HTERT RPE-1 (cell line): ENCODE data around the gene FSIP1.

Source experiments
- in situ Hi-C: fragments of 300-500 bp; cut with MboI; formaldehyde crosslinking; loops from 4 replicates; pipeline ENCODE4 v1.14.3; 2020; ENCODE audit warnings: low sequenced_read_pairs

FSIP1 gene

DNA sequence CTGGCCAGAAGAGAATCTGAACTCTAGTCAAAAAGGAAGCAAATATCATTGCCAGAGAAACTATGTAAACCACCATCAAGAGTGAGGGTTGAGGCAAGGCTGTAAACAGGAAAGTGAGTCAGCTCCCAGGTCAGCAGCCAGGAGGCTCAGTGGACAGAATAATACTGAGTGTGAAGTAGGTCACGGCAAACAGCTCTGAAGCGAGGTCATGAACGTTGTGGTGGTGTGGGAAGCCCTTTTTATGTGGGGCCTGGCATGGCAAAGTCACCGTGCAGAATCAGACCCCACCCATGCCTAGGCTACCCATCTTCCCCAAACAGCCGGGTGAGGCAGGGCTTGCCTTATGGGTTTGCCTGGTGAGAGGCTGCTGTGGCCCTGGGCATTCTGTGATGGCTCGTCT, 157.8 kb downstream of the FSIP1 start:
- in situ Hi-C loops: no loop called here

DNA sequence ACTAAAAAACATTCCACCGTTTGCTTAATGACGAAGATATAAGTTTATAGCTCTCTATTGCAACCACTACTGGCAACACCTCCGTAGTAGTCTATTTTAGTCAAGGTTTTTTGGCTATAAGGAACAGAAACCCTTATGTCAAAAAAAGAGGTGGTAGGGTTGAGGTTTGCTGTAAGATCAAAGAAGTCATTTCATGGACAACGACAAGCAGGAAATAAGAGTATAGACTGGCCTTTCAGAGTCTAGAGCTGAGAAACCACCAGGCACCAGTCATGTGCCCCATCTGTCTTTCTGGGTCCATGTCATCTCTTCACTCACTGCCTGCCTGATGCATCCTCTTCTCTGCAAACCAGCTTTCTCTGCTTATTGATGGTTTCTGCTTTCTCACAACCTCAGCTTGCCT, 159.1 kb downstream of the FSIP1 start:
- in situ Hi-C loops: no loop called here

DNA sequence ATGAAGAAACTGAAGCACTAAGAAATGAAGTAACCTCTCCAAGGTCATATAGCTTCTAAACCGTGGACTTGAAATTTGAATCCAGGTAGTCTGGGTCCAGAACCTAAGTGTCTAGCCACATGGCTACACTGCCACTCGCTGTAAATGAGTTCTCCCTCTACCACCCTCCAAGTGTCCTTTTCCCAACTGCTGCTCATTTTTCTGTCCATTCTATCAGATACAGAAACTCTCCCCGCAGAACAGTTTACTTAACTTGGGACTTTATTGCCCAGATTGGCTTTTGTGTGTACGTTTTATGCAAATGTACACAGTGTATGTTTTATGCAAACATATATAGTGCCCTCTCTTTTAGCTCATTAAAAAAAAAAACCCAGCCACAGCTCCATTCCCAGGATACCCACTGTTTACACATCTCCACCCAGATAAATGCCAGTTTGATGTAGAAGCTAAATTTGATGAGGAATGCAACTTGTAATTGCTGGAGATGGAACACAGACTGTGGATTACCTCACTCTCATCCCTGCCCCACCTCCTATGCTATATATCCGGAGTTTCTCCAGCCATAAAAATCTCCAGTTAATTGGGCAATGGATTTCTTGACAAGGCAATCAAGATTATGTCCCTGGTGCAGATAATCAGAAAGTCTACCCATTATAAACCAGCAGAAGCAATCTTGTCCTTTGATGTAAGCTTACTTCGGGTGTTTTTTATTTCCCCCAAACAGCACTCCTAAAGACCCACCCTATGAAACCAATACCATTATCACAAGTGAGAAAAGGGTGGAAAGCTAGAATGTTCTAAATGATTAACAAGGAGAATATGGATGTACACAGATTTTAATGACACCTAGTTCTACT, 159.8 kb downstream of the FSIP1 start:
- in situ Hi-C loops: no loop called here

DNA sequence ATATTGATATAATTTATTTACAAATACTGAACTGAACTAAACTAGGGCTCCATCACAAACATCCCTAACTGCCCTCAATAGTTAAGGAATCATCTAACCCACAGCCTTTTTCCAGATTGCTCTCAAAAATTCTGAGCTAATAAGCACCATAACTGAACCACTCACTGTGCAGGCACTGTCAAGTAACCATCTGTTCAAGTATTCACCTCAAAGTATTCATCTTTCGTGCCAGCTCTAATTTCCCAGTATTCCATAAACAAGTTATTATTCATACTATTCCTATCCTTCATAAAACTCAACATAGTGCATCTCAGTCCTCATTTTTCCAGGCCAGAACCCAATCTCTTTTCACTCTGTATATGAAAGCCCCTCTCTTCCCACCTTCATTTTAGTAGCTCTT, 160.7 kb downstream of the FSIP1 start:
- in situ Hi-C loops: no loop called here

DNA sequence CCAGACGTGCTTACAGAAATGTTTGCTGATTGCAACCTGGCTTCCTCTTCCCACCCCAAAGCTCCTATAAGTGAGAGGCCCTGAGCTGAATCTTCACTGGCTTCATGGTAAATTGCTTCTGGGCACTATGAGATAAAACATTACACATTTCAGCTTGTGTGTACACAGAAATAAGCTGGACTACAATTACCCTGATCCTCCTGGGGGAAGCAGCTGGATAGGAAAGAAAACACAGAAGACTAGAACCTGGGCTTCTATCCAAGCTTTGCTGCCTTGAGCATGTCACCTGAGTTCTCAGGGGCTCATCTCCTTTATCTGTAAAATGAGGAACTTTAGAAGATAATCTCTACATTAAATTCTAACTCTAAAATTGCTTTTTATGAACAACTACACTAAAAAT, 161.4 kb downstream of the FSIP1 start:
- in situ Hi-C loops: no loop called here

DNA sequence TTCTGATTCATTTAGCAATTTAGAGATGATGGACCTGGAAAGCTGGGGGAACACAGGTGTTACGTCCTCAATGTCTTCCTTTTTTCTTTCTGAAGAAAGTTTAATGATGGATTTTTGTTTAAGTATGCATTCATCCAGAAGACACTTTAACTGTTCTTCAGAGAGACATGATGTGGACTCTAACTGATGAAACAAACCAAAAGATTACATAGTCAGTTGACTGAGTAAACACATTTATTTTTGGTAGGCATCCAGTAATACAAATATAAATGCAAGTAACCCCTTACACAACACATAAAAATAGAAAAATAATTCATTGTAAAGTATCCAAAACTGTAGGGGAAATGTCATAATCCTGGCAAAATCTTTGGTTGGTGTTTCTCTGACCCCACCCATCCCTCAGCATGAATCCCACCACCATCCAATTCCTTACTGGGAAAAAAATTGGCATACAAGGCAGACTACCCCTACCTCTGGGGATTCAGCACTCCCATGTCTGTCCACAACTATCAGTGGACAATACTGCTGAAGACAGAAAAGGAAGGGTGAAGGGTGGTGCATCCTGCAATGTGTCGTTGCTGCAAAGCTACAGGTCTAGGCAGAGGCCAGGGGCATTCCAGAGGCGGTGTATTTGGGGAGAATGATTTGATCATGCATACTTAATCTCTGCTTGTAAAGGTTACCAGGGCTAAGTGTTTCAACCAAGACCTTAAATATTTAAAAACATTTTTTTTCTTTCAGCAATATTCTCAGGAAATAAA, 164.4 kb downstream of the FSIP1 start:
- in situ Hi-C loops: no loop called here

DNA sequence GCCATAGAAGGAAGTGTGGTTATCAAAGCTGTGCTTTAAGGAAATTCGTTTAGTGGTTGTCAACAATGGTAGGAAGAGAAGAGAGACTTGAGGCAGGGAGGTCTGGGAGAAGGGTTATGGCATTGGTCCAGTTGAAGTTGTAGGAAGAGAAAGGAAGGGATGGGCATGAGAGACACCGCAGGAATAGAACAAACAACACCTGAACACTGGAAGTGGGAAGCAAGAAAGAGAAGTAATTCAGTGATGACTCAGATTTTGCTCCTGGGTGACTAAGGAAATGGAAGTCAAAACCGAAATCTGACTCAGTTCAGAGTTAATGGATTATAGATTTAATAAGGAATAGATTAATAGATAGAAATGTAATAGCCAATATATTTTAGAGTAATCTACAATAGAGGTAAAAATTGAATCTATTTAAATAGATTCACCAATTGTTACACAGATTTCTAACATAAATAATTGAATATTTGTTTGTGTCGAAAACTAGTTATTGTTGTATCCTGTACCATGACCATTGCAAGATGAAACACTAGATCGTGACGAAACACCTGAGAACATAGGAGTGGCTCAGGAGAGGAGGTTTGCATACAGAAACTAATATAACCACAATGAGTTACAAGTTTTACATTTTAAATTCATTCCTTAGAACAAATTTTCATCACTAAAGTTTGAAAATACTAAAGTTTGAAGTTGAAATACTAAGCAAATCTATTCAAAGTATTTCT, 165.7 kb downstream of the FSIP1 start:
- in situ Hi-C loops: no loop called here

DNA sequence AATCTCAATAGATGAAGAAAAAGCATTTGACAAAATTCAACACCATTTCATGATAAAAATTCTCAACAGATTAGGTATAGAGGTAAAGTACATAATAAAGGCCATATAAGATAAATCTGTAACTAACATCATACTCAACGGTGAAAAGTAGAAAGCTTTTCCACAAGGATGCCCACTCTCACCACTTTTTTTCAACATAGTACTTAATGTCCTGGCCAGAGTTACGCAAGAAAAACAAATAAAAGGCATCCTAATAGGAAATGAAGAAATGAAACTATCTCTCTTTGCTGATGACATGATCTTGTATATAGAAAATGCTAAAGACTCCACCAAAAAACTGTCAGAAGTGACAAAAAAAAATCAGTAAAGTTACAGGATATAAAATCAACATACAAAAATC, 168.8 kb downstream of the FSIP1 start:
- in situ Hi-C loops: no loop called here

DNA sequence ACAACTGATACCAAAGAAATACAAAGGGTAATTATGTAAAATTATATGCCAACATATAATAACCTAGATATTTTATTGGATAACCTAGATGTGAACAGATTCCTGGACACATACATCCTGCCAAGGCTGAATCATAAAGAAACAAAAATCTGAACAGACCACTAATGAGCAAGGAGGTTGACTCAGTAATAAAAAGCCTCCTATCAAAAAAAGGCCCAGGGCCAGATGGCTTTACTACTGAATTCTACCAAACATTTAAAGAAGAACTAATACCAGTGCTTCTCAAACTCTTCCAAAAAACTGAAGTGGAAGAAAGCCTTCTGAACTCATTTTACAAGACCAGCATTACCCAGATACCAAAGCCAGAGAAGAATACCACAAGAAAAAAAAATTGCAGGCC, 169.4 kb downstream of the FSIP1 start:
- in situ Hi-C loops: no loop called here

DNA sequence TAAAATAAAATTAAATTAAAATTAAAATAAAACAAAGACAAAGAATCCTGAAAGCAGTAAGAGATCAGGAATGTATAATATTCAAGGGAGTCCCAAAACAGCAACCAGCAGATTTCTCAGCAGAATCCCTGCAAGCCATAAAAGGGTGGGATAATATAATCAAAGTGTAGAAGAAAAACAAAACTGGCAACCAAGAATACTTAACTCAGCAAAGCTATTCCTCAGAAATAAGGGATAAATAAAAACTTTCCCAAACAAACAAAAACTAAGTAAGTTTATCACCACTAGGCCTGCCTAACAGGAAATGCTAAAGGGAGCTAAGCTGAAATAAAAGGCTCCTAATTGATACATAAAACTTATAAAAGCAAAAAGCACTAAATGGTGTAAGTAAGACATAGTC, 172.0 kb downstream of the FSIP1 start:
- in situ Hi-C loops: no loop called here

DNA sequence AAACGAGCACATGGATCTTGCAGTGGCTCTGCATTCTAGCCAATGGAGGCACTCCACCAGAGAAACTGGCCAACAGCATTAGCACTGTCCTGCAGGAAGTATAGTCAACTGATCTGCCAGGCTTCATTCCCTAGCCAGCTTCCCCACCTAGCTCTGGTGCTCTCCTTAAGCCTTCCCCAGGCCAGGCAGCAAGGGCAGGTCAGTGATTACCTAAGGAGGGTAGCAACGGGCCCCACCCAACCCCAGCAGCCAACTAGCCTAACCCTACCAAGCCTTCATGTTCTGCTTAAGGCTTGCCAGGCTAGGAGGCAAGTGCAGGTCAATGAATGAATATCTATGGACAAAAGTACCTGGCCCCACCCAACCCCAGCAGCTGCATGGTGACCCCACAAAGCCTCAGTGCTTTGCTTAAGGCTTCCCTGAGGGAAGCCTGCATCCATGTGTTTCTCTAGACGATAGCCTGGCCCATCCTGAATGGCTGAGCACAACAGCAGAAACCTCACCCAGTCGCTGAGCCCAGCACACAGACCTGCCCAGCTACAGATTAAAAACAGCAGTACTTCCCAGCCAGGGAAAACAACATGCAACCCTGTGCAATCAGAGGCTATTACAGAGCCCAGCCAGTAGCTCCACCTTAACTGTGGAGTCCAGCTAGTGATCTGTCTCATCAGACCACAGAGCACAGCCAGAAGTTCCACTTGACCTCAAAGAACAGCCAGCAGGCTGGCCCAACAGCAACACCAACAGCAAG, 173.3 kb downstream of the FSIP1 start:
- in situ Hi-C loops: no loop called here

DNA sequence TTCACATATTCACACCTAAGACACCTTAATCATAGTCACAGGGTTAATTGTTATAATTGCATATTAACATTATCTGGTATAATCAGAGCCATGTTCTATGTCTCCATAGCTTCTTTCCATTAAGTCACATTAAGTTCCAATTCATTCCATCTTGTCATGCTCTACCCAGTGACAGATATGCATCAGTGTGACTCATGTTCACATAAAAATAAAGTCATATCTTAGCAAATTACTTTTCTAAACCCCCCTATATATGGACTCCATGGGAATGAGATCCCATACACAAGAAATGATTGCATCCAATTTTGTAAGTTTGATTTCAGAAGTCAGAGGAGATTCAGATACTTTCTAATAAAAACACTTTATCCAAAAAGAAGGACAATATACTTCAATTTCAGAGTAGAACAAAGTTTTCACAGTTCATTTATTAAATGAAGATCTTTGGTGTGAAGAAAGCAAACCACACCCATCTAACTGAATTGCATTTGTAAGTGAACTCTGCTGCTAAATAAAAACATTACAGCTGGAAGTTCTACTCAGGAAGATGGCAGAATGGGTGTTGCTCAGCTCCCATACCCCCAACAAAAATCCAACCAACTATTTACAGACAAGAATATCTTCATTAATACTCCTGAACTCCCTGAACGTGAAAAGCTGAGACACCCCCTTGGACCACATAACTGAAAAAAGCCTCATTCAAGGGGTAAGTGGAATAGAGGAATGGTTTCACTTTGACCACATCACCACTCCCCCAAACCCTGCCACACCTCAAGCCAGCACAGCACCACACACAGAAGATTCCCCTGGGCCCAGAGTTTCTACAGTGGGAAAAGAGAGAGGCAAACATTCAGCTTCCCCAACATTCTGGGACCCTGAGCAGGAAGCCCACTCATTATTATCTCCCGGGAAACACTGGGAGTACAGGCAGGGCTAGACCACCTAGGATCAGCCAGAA, 174.2 kb downstream of the FSIP1 start:
- in situ Hi-C loops: no loop called here

DNA sequence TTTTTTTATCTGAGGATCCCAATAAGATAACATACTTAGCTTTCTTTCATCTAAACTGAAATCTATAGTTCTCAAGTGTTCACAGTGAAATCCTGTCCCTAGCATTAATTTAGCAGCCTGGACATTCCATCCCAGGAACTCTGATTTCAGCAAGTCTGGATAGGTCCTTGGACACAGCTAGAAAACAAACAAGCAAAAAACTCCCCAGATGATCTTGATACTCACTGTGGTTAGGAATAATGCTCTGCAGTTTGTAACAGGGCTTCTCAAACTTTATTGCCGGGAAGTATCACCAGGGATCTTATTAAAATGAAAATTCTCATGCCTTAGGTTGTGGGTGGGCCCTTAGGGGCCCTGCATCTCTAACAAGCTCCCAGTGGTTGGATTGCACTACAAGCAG, 177.5 kb downstream of the FSIP1 start:
- in situ Hi-C loops: no loop called here

DNA sequence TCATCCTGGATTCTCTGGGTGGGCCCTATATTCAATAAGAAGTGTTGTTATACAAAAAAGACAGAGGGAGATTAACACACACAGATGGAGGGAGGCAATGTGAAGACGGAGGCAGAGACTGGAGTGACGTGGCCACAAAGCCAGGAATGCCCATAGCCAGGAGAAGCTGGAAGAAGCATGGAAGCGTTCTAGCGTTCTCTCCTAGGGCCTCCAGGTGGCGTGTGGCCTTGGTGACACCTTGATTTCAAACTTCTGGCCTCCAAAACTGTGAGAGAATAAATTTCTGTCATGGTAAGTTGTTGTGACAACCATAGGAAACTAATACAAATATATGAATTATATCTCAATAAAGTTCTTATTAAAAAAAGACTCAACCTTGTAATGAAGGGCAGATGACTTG, 180.5 kb downstream of the FSIP1 start:
- in situ Hi-C loops: no loop called here

DNA sequence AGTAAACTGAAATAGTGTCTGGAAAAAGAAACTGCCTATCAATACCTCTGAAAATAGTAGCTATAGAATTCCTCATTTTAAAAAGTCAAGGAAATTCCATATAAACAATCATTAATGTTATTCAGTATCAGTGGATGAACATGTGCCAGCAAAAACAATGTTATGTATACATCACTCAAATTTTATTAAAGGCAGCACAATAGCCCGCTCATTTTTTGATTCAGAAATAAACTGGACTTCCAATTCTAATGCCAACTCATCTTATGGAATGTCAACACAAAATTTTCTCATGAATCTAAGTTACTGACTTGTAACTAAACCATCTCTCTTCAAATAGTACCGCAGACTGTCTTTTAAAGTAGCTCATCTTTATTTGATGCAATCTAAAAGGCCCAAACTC, 182.8 kb downstream of the FSIP1 start:
- in situ Hi-C loops: no loop called here

DNA sequence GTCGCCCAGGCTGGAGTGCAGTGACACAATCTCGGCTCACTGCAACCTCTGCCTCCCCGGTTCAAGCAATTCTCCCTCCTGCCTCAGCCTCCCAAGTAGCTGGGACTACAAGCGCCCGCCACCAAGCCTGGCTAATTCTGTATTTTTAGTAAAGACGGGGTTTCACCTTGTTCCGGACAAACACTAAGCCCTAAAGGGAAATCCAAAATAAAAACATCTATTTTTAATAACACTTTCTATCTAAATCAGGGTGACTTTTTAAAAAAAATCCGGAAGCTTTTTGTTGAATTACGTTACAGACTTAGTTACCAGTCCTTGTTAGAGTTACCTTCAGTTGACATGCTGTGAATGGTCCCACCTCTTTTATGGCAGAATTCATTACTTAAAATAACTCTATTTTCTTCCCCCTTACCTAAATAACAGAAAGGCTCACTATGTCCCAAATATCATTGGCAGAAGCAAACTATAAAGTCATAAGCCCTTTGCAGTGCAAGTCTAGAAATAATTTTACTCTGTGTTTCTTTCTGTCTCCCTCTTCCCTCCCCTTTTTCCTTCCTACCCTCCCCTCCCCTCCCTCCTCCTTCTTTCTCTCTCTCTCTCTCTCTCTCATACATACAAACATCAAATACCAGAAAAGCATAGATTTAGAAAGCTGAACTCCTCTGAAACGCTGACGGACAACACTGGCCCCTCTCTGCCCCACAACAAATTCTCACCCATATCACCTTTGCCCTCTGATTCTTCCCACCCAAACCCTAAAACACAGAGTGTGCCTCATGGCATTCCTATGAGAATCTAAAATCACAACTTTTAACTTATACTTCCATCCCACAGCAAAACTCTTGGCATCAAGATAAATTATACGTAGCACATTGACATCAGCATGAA, 183.4 kb downstream of the FSIP1 start:
- in situ Hi-C loops: no loop called here

DNA sequence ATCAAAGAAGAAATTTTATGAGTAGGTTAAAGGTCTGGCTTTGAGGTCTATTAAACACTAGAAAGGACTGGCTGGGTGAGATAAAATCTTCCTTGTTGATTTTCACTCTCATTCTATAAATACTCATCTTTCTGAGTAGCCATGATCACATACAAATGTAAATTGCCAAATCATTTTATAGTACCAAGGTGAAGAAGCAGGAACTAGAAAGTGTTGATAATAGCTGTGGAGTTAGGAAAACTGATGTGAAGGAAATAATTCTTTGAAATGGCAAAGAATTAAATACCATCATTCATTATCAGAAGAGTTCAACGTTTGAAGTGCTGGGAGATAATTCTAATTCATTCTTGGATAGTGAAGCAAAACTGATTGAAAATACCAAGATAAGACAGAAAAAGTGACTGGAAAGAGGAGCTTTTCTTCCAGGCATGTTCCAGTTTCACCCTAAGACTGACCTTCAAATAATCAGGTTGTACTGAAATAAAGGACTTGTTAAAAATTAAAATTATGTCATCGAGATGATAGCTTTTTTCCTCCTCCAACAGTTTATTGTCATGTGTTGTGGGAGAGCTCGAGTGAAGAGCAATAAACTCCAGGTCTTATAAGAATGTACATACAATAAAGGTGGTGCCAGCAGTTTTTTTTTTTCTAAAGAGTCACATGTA, 184.3 kb downstream of the FSIP1 start:
- in situ Hi-C loops: no loop called here

DNA sequence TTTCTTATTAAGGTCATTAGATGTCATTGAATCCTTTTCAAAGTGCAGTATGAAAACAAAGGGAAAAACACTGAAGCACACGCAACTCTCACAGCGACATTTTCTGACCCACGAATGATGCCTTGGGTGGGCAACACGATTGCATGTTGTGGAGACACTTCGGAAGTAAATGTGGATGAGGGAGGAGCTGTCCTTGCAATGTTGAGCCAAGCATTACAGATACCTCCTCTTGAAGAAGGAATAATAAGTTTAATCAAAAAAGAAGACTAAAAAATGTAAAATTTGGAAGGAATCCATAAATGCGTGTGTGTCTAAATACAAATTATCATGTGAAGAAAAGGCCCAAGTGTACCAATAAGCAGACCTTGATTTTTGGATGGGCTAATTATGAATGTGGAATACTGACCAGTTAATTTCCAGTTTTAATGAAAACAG, 184.9 kb downstream of the FSIP1 start:
- in situ Hi-C loops: no loop called here
